ENCODE data around the gene TRIM9. TPM values are rescaled to one million over a fixed set of nuclear protein-coding genes. Genes with fewer than 3 reads are reported as not detected.

Gene TRIM9
- total and polyA plus RNA-seq, 2 experiments from 2014 or later: 4.4 to 6.2 TPM

GRCh38 chr14:51080645-51081044, 14.3 kb downstream of the TRIM9 start:
- no peak overlapping the region for H3K4me2 ChIP-seq
- no peaks in the 10 kb centered on the region for H3F3A ChIP-seq (replicated peaks; ENCODE audit: low read depth)
- Mint-ChIP-seq H3K9me3 (no peaks in the 10 kb centered on the region), H3K36me3 (ENCODE audit: low read depth) (no peaks in the 10 kb centered on the region), H3K4me1 (no peaks in the 10 kb centered on the region; the same call in 2 of the 3 replicates), H3K27ac (no peak overlapping the region), H3K4me3 (no peak overlapping the region), H3K27me3 (ENCODE audit: insufficient read depth, low read depth, poor library complexity) (peaks cover 5% of the 10 kb centered on the region)
- H2AFZ ChIP-seq: no peak overlapping the region
- no peaks in the 10 kb centered on the region for H3K9me2 ChIP-seq (ENCODE audit: insufficient read depth)
- H3K27ac ChIP-seq (ENCODE audit: low read depth): no peak overlapping the region
- H3K79me2 ChIP-seq (replicated peaks; ENCODE audit: insufficient read depth): no peaks in the 10 kb centered on the region
- H3K4me3 ChIP-seq: no peak overlapping the region
- DNase-seq (ENCODE audit: low spot score) (no peak), ATAC-seq (no peak)
- H3K4me1 ChIP-seq (ENCODE audit: insufficient read depth): no peaks in the 10 kb centered on the region
- no peaks in the 10 kb centered on the region for H4K20me1 ChIP-seq (replicated peaks; ENCODE audit: insufficient read depth)
- no peaks in the 10 kb centered on the region for H3K36me3 ChIP-seq (ENCODE audit: insufficient read depth)
- no peaks in the 10 kb centered on the region for H3K27me3 ChIP-seq (ENCODE audit: insufficient read depth)
- TF ChIP-seq JUNB (IDR thresholded peaks at IDR 0.05; ENCODE audit: unreplicated experiment) (no peak), POLR2AphosphoS5 (IDR thresholded peaks at IDR 0.05; ENCODE audit: low read depth) (no peak), EZH2phosphoT487 (IDR thresholded peaks at IDR 0.05; ENCODE audit: unreplicated experiment) (no peak), ZNF114 (CRISPR knock-in tag; IDR thresholded peaks at IDR 0.05) (no peak), ZNF462 (CRISPR knock-in tag; IDR thresholded peaks at IDR 0.05) (no peak), ETS1 (IDR thresholded peaks at IDR 0.05) (no peak), CREB1 (CRISPR knock-in tag; IDR thresholded peaks at IDR 0.05; ENCODE audit: low read depth) (no peak), EZH2 (IDR thresholded peaks at IDR 0.05; ENCODE audit: low read depth, unreplicated experiment) (no peak), REST (IDR thresholded peaks at IDR 0.05; ENCODE audit: unreplicated experiment) (no peak)
